Activated CD4-positive, alpha-beta memory T cell treated with anti-CD3 and anti-CD28 coated beads, Interleukin-2, amount 10 ng/mL, durations not matched to agents 7 days and 5 days (primary cell): ENCODE data around the gene GSTT4. TPM values are rescaled to one million over a fixed set of nuclear protein-coding genes. Genes with fewer than 3 reads are reported as not detected.

ENCODE experiments used
- CTCF ChIA-PET: fragments of 350-600 bp; sonication (Branson Sonifier 250); formaldehyde crosslinking; loops from one replicate; lab custom pipeline; 2021; ENCODE audit warnings: antibody characterized with exemption, inconsistent platforms; lab: Charles Lee
- POLR2A ChIA-PET: fragments of 350-600 bp; sonication (Branson Sonifier 250); formaldehyde crosslinking; loops from one replicate; lab custom pipeline; 2021; ENCODE audit warnings: antibody characterized with exemption; lab: Charles Lee
- DNase-seq: peaks from one replicate; pipeline ENCODE4 v3.0.0-alpha.2; 2020
- H3K27ac Mint-ChIP-seq: one replicate; pipeline ENCODE4 v1.8.0; 2021; ENCODE audit warnings: mild to moderate bottlenecking, mixed read lengths
- H3K27me3 Mint-ChIP-seq: one replicate; pipeline ENCODE4 v1.8.0; 2021; ENCODE audit warnings: mixed read lengths
- H3K36me3 Mint-ChIP-seq: one replicate; pipeline ENCODE4 v1.8.0; 2021; ENCODE audit warnings: low read depth, mixed read lengths
- H3K4me1 Mint-ChIP-seq: one replicate; pipeline ENCODE4 v1.8.0; 2021; ENCODE audit warnings: mixed read lengths
- H3K4me3 Mint-ChIP-seq: one replicate; pipeline ENCODE4 v1.8.0; 2021; ENCODE audit warnings: mild to moderate bottlenecking, mixed read lengths
- H3K9me3 Mint-ChIP-seq: one replicate; pipeline ENCODE4 v1.8.0; 2021; ENCODE audit warnings: mixed read lengths
- total RNA-seq, 2 experiments: library from RNA; stranded (reverse); gene quantifications; one replicate each; pipeline ENCODE4 v1.2.3, GENCODE V29; 2021

GSTT4 gene
- total RNA-seq, 2 experiments from 2014 or later, result not detected

- no peak for DNase-seq
- ChIA-PET CTCF (no interaction called here), POLR2A (no interaction called here)
- peaks cover 30% of the 10 kb centered on the region for H3K4me1 Mint-ChIP-seq
- H3K27me3 Mint-ChIP-seq, result no peaks in the 10 kb centered on the region
- H3K27ac Mint-ChIP-seq, result no peak overlapping the region
- H3K4me3 Mint-ChIP-seq, result no peak overlapping the region
- peaks cover 29% of the 10 kb centered on the region for H3K36me3 Mint-ChIP-seq
- peaks cover 2% of the 10 kb centered on the region for H3K9me3 Mint-ChIP-seq
Observed at GRCh38 chr22:24016156-24016555, 10.9 kb upstream of the GSTT4 start.

GRCh38 chr22:24011735-24012068 is 6.4 kb upstream of the GSTT4 start:
- peak overlapping the region; percentile 86 for H3K27ac Mint-ChIP-seq
- H3K9me3 Mint-ChIP-seq, result peaks cover 2% of the 10 kb centered on the region
- peaks cover 31% of the 10 kb centered on the region for H3K4me1 Mint-ChIP-seq
- peak overlapping the region; percentile 89 for H3K4me3 Mint-ChIP-seq
- no peak for DNase-seq
- H3K36me3 Mint-ChIP-seq, result peaks cover 18% of the 10 kb centered on the region
- CTCF ChIA-PET, result interaction anchor here (1.0 to 2.3 kb wide), 5 partner anchors 11 to 145 kb away, joined by 3 to 22 read pairs (median 4); partner anchors contain the start of gene MIF
- no peaks in the 10 kb centered on the region for H3K27me3 Mint-ChIP-seq
- POLR2A ChIA-PET, result interaction anchor here (0.7 to 2.5 kb wide), 8 partner anchors 11 to 544 kb away, joined by 3 to 19 read pairs (median 8); partner anchors contain the start of genes GUCD1, MIF and SNRPD3

GRCh38 chr22:24010018-24010391 is 4.8 kb upstream of the GSTT4 start:
- H3K4me3 Mint-ChIP-seq, result peak overlapping the region; percentile 53
- POLR2A ChIA-PET, result interaction anchor here (0.8 to 2.2 kb wide), 6 partner anchors 18 to 147 kb away, joined by 3 to 12 read pairs (median 4); no protein-coding TSS in a partner anchor
- H3K27ac Mint-ChIP-seq, result peak overlapping the region; percentile 40

GRCh38 chr22:24009227-24010017 is 4.2 kb upstream of the GSTT4 start:
- peaks cover 26% of the 10 kb centered on the region for H3K4me1 Mint-ChIP-seq
- no peak for DNase-seq
- peaks cover 10% of the 10 kb centered on the region for H3K36me3 Mint-ChIP-seq
- H3K27me3 Mint-ChIP-seq, result no peaks in the 10 kb centered on the region
- ChIA-PET CTCF (interaction anchor here (0.7 to 2.3 kb wide), 5 partner anchors 52 to 233 kb away, joined by 3 to 22 read pairs (median 3); no protein-coding TSS in a partner anchor), POLR2A (interaction anchor here (1.3 to 2.0 kb wide), 3 partner anchors 96 to 148 kb away, joined by 3 to 12 read pairs (median 6); no protein-coding TSS in a partner anchor)
- H3K4me3 Mint-ChIP-seq, result no peak overlapping the region
- no peaks in the 10 kb centered on the region for H3K9me3 Mint-ChIP-seq
- H3K27ac Mint-ChIP-seq, result no peak overlapping the region

More at GRCh38 chr22:24010018-24010391, 4.8 kb upstream of the GSTT4 start:
- CTCF ChIA-PET, result interaction anchor here (0.8 to 2.3 kb wide), 6 partner anchors 52 to 232 kb away, joined by 3 to 22 read pairs (median 6); partner anchors contain the start of gene MIF
- DNase-seq, result no peak
- peaks cover 12% of the 10 kb centered on the region for H3K36me3 Mint-ChIP-seq
- H3K27me3 Mint-ChIP-seq, result no peaks in the 10 kb centered on the region
- H3K4me1 Mint-ChIP-seq, result peaks cover 29% of the 10 kb centered on the region
- no peaks in the 10 kb centered on the region for H3K9me3 Mint-ChIP-seq

- H3K36me3 Mint-ChIP-seq, result peaks cover 5% of the 10 kb centered on the region
- ChIA-PET POLR2A (interaction anchor here (1.6 kb wide), 1 partner anchor 148 kb away, joined by 6 read pairs; no protein-coding TSS in a partner anchor), CTCF (interaction anchor here (0.7 kb wide), 1 partner anchor 85 kb away, joined by 3 read pairs; no protein-coding TSS in a partner anchor)
- no peak overlapping the region for H3K4me3 Mint-ChIP-seq
- H3K27me3 Mint-ChIP-seq, result no peaks in the 10 kb centered on the region
- peaks cover 20% of the 10 kb centered on the region for H3K4me1 Mint-ChIP-seq
- H3K27ac Mint-ChIP-seq, result no peak overlapping the region
- H3K9me3 Mint-ChIP-seq, result no peaks in the 10 kb centered on the region
- no peak for DNase-seq
Observed at GRCh38 chr22:24008381-24009226, 3.4 kb upstream of the GSTT4 start.

- no peaks in the 10 kb centered on the region for H3K27me3 Mint-ChIP-seq
- no peak overlapping the region for H3K4me3 Mint-ChIP-seq
- ChIA-PET CTCF (no interaction called here), POLR2A (no interaction called here)
- no peak for DNase-seq
- H3K27ac Mint-ChIP-seq, result no peak overlapping the region
- H3K4me1 Mint-ChIP-seq, result peaks cover 15% of the 10 kb centered on the region
- H3K36me3 Mint-ChIP-seq, result peaks cover 3% of the 10 kb centered on the region
- no peaks in the 10 kb centered on the region for H3K9me3 Mint-ChIP-seq
Observed at GRCh38 chr22:24008022-24008283, 2.7 kb upstream of the GSTT4 start.

GRCh38 chr22:24007253-24008021 is 2.2 kb upstream of the GSTT4 start:
- DNase-seq, result no peak
- no peak overlapping the region for H3K27ac Mint-ChIP-seq
- no peaks in the 10 kb centered on the region for H3K9me3 Mint-ChIP-seq
- H3K4me3 Mint-ChIP-seq, result no peak overlapping the region
- CTCF ChIA-PET, result no interaction called here
- no peaks in the 10 kb centered on the region for H3K27me3 Mint-ChIP-seq
- peaks cover 3% of the 10 kb centered on the region for H3K36me3 Mint-ChIP-seq
- peaks cover 14% of the 10 kb centered on the region for H3K4me1 Mint-ChIP-seq
- POLR2A ChIA-PET, result no interaction called here

- Mint-ChIP-seq H3K4me1 (peaks cover 11% of the 10 kb centered on the region), H3K36me3 (peaks cover 3% of the 10 kb centered on the region), H3K4me3 (no peak overlapping the region), H3K27me3 (peaks cover 4% of the 10 kb centered on the region), H3K27ac (no peak overlapping the region), H3K9me3 (no peaks in the 10 kb centered on the region)
- CTCF ChIA-PET, result no interaction called here
- DNase-seq, result no peak
- POLR2A ChIA-PET, result no interaction called here
Observed at GRCh38 chr22:24006914-24007214, 1.6 kb upstream of the GSTT4 start.

- no peak overlapping the region for H3K27ac Mint-ChIP-seq
- no peak for DNase-seq
- peaks cover 3% of the 10 kb centered on the region for H3K36me3 Mint-ChIP-seq
- H3K4me1 Mint-ChIP-seq, result peaks cover 11% of the 10 kb centered on the region
- no peaks in the 10 kb centered on the region for H3K9me3 Mint-ChIP-seq
- ChIA-PET POLR2A (no interaction called here), CTCF (no interaction called here)
- H3K4me3 Mint-ChIP-seq, result no peak overlapping the region
- H3K27me3 Mint-ChIP-seq, result peaks cover 6% of the 10 kb centered on the region
Observed at GRCh38 chr22:24006207-24006913, 1.1 kb upstream of the GSTT4 start.

- Mint-ChIP-seq H3K9me3 (no peaks in the 10 kb centered on the region), H3K36me3 (no peaks in the 10 kb centered on the region), H3K27ac (no peak overlapping the region), H3K4me3 (no peak overlapping the region), H3K4me1 (no peaks in the 10 kb centered on the region), H3K27me3 (peaks cover 6% of the 10 kb centered on the region)
- CTCF ChIA-PET, result no interaction called here
- DNase-seq, result no peak
- POLR2A ChIA-PET, result no interaction called here
Observed at GRCh38 chr22:24003887-24004286, 1.4 kb downstream of the GSTT4 start.

GRCh38 chr22:24002851-24003250 is 2.4 kb downstream of the GSTT4 start:
- ChIA-PET POLR2A (no interaction called here), CTCF (interaction anchor here (0.6 kb wide), 1 partner anchor 520 kb away, joined by 3 read pairs; no protein-coding TSS in a partner anchor)
- Mint-ChIP-seq H3K27ac (no peak overlapping the region), H3K36me3 (no peaks in the 10 kb centered on the region), H3K9me3 (no peaks in the 10 kb centered on the region), H3K27me3 (peaks cover 6% of the 10 kb centered on the region), H3K4me1 (peaks cover under 1% of the 10 kb centered on the region), H3K4me3 (no peak overlapping the region)
- no peak for DNase-seq

- peaks cover 10% of the 10 kb centered on the region for H3K27me3 Mint-ChIP-seq
- no peak for DNase-seq
- POLR2A ChIA-PET, result no interaction called here
Observed at GRCh38 chr22:24002272-24002671, 3.0 kb downstream of the GSTT4 start.

More at GRCh38 chr22:24002272-24002671, 3.0 kb downstream of the GSTT4 start:
- Mint-ChIP-seq H3K27ac (no peak overlapping the region), H3K4me1 (peaks cover 4% of the 10 kb centered on the region), H3K4me3 (no peak overlapping the region), H3K9me3 (no peaks in the 10 kb centered on the region), H3K36me3 (no peaks in the 10 kb centered on the region)
- CTCF ChIA-PET, result no interaction called here
